HG03103 (cell line): ENCODE data around the gene CCNB1IP1.
"Not testable (repeated sequence)": the region's sequence is repeated elsewhere in the genome, so short reads cannot be mapped to it uniquely, and the experiment has no call there.

Source experiments
- ATAC-seq: cut with Tn5 transposase; IDR thresholded peaks from one replicate; pipeline ENCODE4 v1.9.1; 2021; ENCODE audit warnings: low read depth; ENCODE audit not compliant: unreplicated experiment

CCNB1IP1 gene, protein sequence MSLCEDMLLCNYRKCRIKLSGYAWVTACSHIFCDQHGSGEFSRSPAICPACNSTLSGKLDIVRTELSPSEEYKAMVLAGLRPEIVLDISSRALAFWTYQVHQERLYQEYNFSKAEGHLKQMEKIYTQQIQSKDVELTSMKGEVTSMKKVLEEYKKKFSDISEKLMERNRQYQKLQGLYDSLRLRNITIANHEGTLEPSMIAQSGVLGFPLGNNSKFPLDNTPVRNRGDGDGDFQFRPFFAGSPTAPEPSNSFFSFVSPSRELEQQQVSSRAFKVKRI

GRCh38 chr14:20332788-20333493 is at the start of gene CCNB1IP1:
TSS of gene CCNB1IP1 (minus strand) at chr14:20333279. CDS start at chr14:20316523, 16,756 bp downstream.
- peak; percentile 98 for ATAC-seq

DNA sequence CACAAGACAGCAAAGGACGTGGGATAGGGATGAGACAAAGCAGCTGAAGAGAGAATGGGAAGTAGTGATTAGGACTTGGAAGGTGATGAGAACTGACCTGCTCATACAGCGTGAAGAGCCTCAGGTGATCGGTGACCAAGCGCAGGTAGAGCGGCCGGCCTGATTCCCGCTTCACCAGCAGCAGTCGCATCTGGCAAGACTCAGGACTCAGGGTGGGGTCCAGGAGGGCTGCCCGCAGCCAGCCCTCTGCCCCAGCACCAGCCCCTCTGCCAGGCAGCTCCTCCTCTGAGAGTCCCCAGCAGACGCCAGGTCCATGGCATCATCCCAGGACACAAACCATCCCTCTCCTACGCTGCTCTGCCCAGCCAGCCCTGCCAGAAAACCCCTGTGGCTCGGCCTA is 49.4 kb upstream of the CCNB1IP1 start:
- ATAC-seq: no peak

DNA sequence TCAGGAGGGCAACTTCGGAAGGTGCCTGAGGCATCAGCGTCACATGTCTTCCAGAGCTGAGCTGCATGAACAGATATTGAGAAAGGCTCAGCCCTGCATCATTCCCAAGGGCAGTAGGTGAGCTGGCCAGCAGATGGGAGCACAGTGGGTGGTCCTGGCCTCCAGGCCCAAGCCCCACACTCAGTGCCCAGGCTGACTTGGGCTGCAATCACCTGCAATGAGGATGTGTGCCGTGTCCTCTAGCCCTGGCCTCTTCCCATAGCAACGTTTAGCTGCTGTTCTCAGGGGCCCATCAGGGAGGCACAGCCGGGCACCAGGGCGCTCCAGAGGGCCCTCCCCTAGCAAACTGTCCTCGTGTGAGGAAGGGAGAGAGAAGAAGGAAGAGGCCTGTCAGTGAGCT is 48.3 kb upstream of the CCNB1IP1 start:
- no peak for ATAC-seq

GRCh38 chr14:20380681-20381080 is 47.6 kb upstream of the CCNB1IP1 start:
- no peak for ATAC-seq

DNA sequence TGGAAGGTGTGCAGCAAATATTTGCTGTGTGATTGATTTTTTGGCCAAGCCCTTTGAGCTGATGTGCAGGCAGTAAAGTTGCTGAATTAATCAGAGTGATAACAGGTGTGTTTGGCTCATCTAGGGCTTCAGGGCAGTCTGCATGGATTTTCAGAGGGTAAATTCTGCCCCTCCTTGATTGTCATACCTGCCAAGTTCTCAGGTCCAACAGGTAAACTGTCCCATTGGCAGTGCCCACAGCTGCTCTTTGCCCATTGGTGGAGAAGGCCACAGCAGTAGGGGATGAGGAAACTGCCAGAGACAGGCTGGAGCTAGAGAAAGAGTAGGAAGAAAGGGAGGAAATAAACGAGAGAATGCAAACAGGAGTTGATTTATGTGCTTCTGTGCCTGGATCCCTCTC is 46.7 kb upstream of the CCNB1IP1 start:
- ATAC-seq: no peak

DNA sequence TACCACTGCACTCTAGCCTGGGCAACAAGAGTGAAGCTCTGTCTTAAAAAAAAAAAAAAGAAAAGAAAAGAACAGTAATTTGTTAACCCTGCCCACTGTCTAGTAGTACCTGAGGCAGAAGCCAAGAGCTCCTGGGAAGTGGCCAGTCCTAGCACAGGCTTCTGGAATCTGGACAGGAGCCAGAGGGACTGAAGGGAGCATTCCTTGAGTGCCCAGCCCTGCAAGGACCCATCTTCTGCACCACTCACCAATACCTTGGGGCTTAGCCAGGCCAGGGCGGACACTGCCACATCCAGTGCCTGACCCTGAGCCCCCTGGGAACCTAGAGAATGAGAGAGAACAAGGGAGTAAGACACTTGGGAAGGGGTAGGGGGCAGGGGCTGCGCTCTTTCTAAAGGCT is 44.1 kb upstream of the CCNB1IP1 start:
- no peak for ATAC-seq

- no peak for ATAC-seq
Measured at GRCh38 chr14:20376071-20376588, 43.1 kb upstream of the CCNB1IP1 start.

- no peak for ATAC-seq
Measured at GRCh38 chr14:20375471-20375870, 42.4 kb upstream of the CCNB1IP1 start.

GRCh38 chr14:20372796-20373195 is 39.7 kb upstream of the CCNB1IP1 start:
- ATAC-seq: no peak

- no peak for ATAC-seq
Measured at GRCh38 chr14:20365928-20366327, 32.8 kb upstream of the CCNB1IP1 start.

GRCh38 chr14:20358474-20358873 is 25.4 kb upstream of the CCNB1IP1 start:
- not testable (repeated sequence) for ATAC-seq

DNA sequence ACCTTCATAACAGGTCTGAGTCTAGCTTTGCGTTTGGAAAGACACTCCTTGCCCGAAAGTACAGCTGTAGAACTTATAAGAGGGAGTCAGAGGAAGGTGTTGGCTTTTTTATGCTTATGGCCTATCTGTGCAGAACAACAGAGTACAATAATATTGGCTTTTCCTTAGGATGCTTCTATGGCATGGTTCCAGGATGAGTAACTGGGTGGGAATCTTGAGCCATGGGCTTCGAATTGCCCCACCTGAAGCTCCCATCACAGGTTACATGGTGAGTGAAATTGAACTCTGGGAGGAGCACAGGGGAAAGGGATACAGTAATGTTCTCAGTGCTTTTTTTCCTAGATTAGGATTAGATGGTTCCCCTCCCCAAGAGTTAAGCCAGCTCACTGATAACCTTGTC is 23.3 kb upstream of the CCNB1IP1 start:
- ATAC-seq: no peak

GRCh38 chr14:20350860-20351259 is 17.8 kb upstream of the CCNB1IP1 start:
- ATAC-seq: no peak

DNA sequence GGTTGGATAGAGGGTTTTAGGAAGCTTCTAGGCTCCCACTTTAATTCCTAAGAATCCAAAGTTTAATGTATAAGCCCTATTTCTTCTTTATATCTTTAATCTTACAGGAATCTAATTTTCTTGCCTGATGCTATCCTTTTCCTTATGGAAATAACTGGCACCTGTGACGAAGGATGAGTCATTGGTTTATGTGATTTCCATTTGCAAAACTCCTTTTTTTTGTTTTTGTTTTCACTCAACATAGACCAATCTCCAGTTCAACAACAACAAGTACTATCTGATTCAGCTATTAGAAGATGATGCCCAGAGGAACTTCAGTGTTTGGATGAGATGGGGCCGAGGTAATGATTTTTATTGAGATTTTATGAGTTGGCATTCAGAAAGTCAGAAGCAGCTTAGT is 17.2 kb upstream of the CCNB1IP1 start:
- no peak for ATAC-seq

DNA sequence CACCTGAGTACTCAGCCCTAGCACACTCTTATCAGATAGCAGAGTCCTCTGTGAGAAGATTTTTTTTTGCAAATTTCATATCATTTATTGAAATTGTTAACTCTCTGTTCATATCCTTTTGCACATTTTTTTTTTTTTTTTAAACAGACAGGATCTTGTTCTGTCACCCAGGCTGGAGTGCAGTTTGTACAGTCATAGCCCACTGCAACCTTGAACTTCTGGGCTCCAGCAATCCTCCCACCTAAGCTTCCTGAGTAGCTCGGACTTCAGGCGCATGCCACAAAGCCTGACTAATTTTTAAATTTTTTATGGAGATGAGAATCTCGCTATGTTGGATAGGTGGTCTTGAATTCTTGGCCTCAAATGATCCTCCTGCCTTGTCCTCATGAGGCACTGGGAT is 14.7 kb upstream of the CCNB1IP1 start:
- no peak for ATAC-seq

- ATAC-seq: no peak
Measured at GRCh38 chr14:20346713-20347112, 13.6 kb upstream of the CCNB1IP1 start.

DNA sequence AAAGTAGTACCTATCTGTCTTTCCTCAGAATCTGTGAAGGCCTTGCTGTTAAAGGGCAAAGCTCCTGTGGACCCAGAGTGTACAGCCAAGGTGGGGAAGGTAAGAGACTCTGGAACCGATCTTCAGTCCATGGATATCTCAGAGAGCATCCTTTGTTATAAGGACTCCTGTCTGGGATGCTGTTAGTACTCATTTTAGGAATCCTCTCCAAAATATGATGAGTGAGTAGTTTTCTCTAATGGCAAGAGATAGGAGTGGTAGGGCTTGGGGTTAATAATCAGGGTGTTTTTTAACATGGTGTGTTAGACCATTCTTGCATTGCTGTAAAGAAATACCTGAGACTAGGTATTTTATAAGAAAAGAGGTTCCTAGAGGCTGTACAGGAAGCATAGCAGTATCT is 12.3 kb upstream of the CCNB1IP1 start:
- ATAC-seq: no peak

- no peak for ATAC-seq
Measured at GRCh38 chr14:20343862-20344220, 10.8 kb upstream of the CCNB1IP1 start.

DNA sequence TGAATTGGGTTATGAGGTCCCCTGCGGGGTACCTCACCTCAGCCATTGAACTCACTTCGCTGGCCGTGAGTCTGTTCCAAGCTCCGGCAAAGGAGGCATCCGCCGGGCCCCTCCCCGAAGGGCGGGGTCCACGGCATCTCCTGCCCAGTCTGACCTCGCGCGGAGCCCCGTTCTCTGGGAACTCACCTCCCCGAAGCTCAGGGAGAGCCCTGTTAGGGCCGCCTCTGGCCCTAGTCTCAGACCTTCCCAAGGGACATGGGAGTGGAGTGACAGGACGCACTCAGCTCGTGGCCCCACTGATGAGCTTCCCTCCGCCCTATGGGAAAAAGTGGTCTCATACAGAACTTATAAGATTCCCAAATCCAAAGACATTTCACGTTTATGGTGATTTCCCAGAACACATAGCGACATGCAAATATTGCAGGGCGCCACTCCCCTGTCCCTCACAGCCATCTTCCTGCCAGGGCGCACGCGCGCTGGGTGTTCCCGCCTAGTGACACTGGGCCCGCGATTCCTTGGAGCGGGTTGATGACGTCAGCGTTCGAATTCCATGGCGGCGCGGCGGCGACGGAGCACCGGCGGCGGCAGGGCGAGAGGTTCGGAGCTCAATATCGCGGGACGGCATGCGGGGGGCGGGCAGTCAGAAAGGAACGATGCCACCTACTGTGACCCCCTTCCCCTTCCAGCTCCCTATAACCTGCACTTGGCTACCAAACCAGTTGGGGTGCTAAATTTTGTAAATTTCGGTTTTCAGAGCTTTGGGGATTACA is 10.2 kb upstream of the CCNB1IP1 start, which contains the start of gene PARP2:
Gene PARP2, plus strand, starts transcription at position 544 of the 770 bp plus-strand sequence. Its CDS starts 7 bp downstream, at position 551.
- ATAC-seq: peak; percentile 90

- no peak for ATAC-seq
Measured at GRCh38 chr14:20341646-20342045, 8.6 kb upstream of the CCNB1IP1 start.

- ATAC-seq: not testable (repeated sequence)
Measured at GRCh38 chr14:20341032-20341431, 8.0 kb upstream of the CCNB1IP1 start.
